Tibial nerve (tissue), 3 donors: ENCODE data around the gene EXOG.

Experiments used
- CTCF ChIP-seq, 5 experiments: fragments of 200-600 bp in 3 of 5; fragments of 450-650 bp in 2 of 5; sonication (generic) in 3 of 5; IDR thresholded peaks; one replicate each; pipeline ENCODE4 v1.5.1; 2016 to 2019; ENCODE audit warnings: antibody characterized with exemption in 5 of 5, mild to moderate bottlenecking in 3 of 5, moderate library complexity in 2 of 5
- POLR2A ChIP-seq, 2 donors: fragments of 450-650 bp; IDR thresholded peaks; one replicate each; pipeline ENCODE4 v1.6.1; 2017; ENCODE audit warnings: antibody characterized with exemption in 2 of 2, mild to moderate bottlenecking in 2 of 2, moderate library complexity in 2 of 2

DNA sequence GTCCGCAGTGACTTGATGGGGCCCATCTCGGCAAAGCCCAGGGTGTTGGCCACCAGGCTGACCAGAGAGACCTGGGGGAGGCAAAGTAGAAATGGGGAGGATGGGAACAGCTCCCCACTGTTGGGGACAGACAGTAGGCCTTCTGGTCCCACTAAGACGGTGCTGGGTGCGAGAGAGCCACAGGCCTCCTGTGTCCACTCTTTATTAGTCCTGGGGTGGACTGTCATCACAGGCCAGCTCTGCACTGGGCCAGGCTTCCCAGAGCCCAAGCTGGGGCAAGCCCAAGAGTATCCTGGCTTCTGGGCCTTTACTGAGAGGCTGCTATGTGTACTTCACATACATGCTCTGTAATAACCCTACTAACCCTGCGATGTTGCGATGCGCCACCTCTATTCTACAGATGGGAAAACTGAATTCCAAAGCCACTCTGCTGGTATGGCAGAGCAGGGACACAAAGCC is 66.4 kb downstream of the EXOG start:
- TF ChIP-seq POLR2A (IDR thresholded peaks at IDR 0.05) (no peak), CTCF (IDR thresholded peaks at IDR 0.05) (no peak)
